ENCODE measurements around the gene NT5C3B. TPM values are rescaled to one million over a fixed set of nuclear protein-coding genes. Genes with fewer than 3 reads are reported as not detected.

Gene NT5C3B
- total and polyA plus RNA-seq, 3 donors from 2014 or later, result 61.9 to 214 (median 74.3) TPM

DNA sequence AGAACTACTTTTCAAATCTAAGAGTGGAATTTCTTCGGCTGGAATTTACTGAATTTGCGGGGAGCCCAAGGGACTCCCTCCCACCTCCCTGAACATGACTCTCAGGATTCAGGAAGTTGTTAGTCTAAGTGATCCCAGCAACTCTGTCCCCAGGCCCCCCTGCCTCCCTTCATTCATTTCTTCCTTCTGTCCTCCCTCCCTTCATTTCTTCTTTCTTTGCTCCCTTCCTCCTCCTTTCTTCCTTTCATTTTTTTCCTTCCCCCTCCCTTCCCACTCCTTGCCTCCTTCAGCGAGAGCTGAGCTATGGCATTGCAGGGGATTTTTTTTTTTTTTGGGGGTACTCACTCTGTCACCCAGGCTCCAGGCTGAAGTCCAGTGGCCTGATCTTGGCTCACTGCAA, 38.7 kb downstream of the NT5C3B start:
- Histone ChIP-seq H3K4me1 (peaks cover 24% of the 10 kb centered on the region), H3K9me3 (no peaks in the 10 kb centered on the region), H3K36me3 (ENCODE audit: low read depth, missing control alignments) (no peaks in the 10 kb centered on the region), H3K4me3 (no peak overlapping the region), H3K27me3 (no peaks in the 10 kb centered on the region), H3K27ac (no peak overlapping the region)
- TF ChIP-seq POLR2A (IDR thresholded peaks at IDR 0.05) (no peak), CTCF (IDR thresholded peaks at IDR 0.05) (no peak)
- WGBS, 2 donors, result 87% methylated on average over 3 of the region's 3 CpGs
- intact Hi-C loops (cut with DNase I; ENCODE audit: low total_unique reads), result loop anchor here (10.0 kb wide), 1 partner anchor 63 kb away; the partner anchor contains the start of gene HAP1
- no peak for DNase-seq

DNA sequence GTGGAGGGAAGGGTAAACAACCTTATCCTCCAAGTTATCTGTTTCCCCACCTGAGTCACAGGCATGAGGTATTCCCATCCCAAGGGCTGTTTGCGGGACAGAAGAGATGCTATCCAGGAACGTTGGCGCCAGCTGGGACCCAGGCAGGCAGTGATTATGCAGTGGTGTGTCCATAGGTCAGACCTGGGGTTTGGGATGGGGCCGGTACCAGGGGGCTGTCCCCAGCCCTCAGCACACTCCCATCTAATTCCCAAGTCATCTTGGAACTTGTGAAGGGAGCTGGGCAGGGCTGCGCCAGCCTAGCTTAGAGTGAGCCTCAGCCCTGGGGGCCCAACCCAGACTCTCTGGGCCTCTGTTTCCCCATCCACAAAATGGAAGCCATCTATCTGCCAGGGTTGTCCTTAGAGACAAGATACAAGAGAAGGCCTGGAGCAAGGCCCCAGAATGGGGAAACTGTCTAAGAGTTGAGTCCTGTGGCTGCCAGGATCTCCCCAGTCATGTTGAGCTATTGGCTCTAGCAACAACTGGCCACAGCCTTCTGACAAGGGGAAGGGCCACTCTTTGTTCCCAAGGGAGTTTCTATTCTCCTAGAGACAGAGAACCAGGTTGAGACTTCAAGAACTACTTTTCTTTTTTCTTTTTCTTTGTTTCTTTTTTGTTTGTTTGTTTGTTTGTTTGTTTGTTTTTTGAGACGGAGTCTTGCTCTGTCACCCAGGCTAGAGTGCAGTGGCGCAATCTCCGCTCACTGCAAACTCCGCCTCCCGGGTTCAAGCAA, 39.7 kb downstream of the NT5C3B start:
- Histone ChIP-seq H3K27me3 (no peaks in the 10 kb centered on the region), H3K4me1 (peaks cover 26% of the 10 kb centered on the region), H3K27ac (no peak overlapping the region), H3K36me3 (ENCODE audit: low read depth, missing control alignments) (no peaks in the 10 kb centered on the region), H3K9me3 (no peaks in the 10 kb centered on the region), H3K4me3 (no peak overlapping the region)
- TF ChIP-seq CTCF (IDR thresholded peaks at IDR 0.05) (no peak), POLR2A (IDR thresholded peaks at IDR 0.05) (no peak)
- 90 to 94% methylated on average over 9 to 10 of the region's 10 CpGs for WGBS, 2 donors
- intact Hi-C loops (cut with DNase I; ENCODE audit: low total_unique reads), result loop anchor here (10.0 kb wide), 1 partner anchor 62 kb away; the partner anchor contains the start of gene HAP1
- DNase-seq, result no peak

- intact Hi-C loops (cut with DNase I; ENCODE audit: low total_unique reads), result loop anchor here (10.0 kb wide), 1 partner anchor 60 kb away; the partner anchor contains the start of gene HAP1
- Histone ChIP-seq H3K9me3 (no peaks in the 10 kb centered on the region), H3K27me3 (no peaks in the 10 kb centered on the region), H3K36me3 (ENCODE audit: low read depth, missing control alignments) (no peaks in the 10 kb centered on the region), H3K4me1 (peaks cover 22% of the 10 kb centered on the region), H3K4me3 (no peak overlapping the region), H3K27ac (no peak overlapping the region)
- TF ChIP-seq POLR2A (IDR thresholded peaks at IDR 0.05), result no peak
- TF ChIP-seq CTCF (IDR thresholded peaks at IDR 0.05), result no peak
- no peak for DNase-seq
- WGBS, 2 donors, result 95 to 96% methylated on average over 5 of the region's 5 CpGs
Measured at GRCh38 chr17:41794540-41794975, 41.5 kb downstream of the NT5C3B start.

GRCh38 chr17:41793784-41794539, 42.1 kb downstream of the NT5C3B start:
- TF ChIP-seq CTCF (IDR thresholded peaks at IDR 0.05), result no peak
- TF ChIP-seq POLR2A (IDR thresholded peaks at IDR 0.05), result no peak
- Histone ChIP-seq H3K4me1 (peaks cover 22% of the 10 kb centered on the region), H3K36me3 (ENCODE audit: low read depth, missing control alignments) (no peaks in the 10 kb centered on the region), H3K27me3 (no peaks in the 10 kb centered on the region), H3K4me3 (no peak overlapping the region), H3K9me3 (no peaks in the 10 kb centered on the region), H3K27ac (peak overlapping the region; percentile 50 to 56)
- intact Hi-C loops (cut with DNase I; ENCODE audit: low total_unique reads), result loop anchor here (10.0 kb wide), 1 partner anchor 59 kb away; the partner anchor contains the start of gene HAP1
- WGBS, 2 donors, result 63 to 69% methylated on average over 11 to 14 of the region's 14 CpGs
- no peak for DNase-seq
